G401 (cell line): ENCODE data around the gene ATPAF1. TPM values are rescaled to one million over a fixed set of nuclear protein-coding genes. Genes with fewer than 3 reads are reported as not detected.
A peak's percentile ranks its signal among the peaks of the same experiment; 100 is the strongest.

Experiments used
- DNase-seq: peaks from one replicate; pipeline ENCODE4 v3.0.0-alpha.2; 2015; ENCODE audit warnings: low spot score
- in situ Hi-C: cut with HindIII; loops from 2 replicates; pipeline ENCODE4 v1.10.0; 2016; ENCODE audit warnings: low sequenced_read_pairs, mixed read lengths
- total RNA-seq: library from RNA; depleted of rRNA; stranded (reverse); fragments of >200 nt; shearing (Covaris generic); gene quantifications from 2 replicates; pipeline ENCODE4 v1.2.3, GENCODE V29; 2014

Gene ATPAF1
- total RNA-seq, 1 experiment from 2014 or later: 96.9 TPM

GRCh38 chr1:46619656-46620258, 48.4 kb downstream of the ATPAF1 start:
- DNase-seq: no peak
- in situ Hi-C loops: no loop called here

GRCh38 chr1:46618754-46619415, 49.3 kb downstream of the ATPAF1 start:
- in situ Hi-C loops: no loop called here
- DNase-seq: no peak

- no peak for DNase-seq
- in situ Hi-C loops: no loop called here
Observed at GRCh38 chr1:46617833-46618232, 50.3 kb downstream of the ATPAF1 start.

GRCh38 chr1:46617108-46617800, 50.9 kb downstream of the ATPAF1 start:
- in situ Hi-C loops: no loop called here
- DNase-seq: no peak

GRCh38 chr1:46616277-46617107, 51.7 kb downstream of the ATPAF1 start, which contains the start of gene MOB3C:
Gene MOB3C (minus strand): TSS chr1:46616811. CDS start chr1:46613321, 3,490 bp downstream.
- DNase-seq: peak; percentile 95
- in situ Hi-C loops: no loop called here

GRCh38 chr1:46615735-46616134, 52.4 kb downstream of the ATPAF1 start:
- in situ Hi-C loops: no loop called here

GRCh38 chr1:46615088-46615487, 53.1 kb downstream of the ATPAF1 start:
- no peak for DNase-seq
- in situ Hi-C loops: no loop called here

More at GRCh38 chr1:46615735-46616134, 52.4 kb downstream of the ATPAF1 start:
- DNase-seq: no peak

GRCh38 chr1:46614604-46614984, 53.6 kb downstream of the ATPAF1 start:
- no peak for DNase-seq
- in situ Hi-C loops: no loop called here

GRCh38 chr1:46613661-46614603, 54.2 kb downstream of the ATPAF1 start:
- no peak for DNase-seq
- in situ Hi-C loops: no loop called here

GRCh38 chr1:46612937-46613660, 55.1 kb downstream of the ATPAF1 start:
- in situ Hi-C loops: no loop called here
- DNase-seq: peak; percentile 52

- in situ Hi-C loops: no loop called here
- no peak for DNase-seq
Observed at GRCh38 chr1:46611691-46612221, 56.4 kb downstream of the ATPAF1 start.

- peak; percentile 85 for DNase-seq
- in situ Hi-C loops: no loop called here
Observed at GRCh38 chr1:46607345-46608130, 60.6 kb downstream of the ATPAF1 start.

- in situ Hi-C loops: no loop called here
- DNase-seq: no peak
Observed at GRCh38 chr1:46606255-46606965, 61.8 kb downstream of the ATPAF1 start.

- in situ Hi-C loops: no loop called here
- DNase-seq: no peak
Observed at GRCh38 chr1:46605232-46605631, 62.9 kb downstream of the ATPAF1 start.

- DNase-seq: peak; percentile 98
- in situ Hi-C loops: no loop called here
Observed at GRCh38 chr1:46603858-46604549, 64.2 kb downstream of the ATPAF1 start, which contains the start of gene MKNK1. Gene MKNK1 (minus strand): TSS chr1:46604268. CDS start chr1:46583327, 20,941 bp downstream.

- in situ Hi-C loops: no loop called here
- no peak for DNase-seq
Observed at GRCh38 chr1:46603481-46603857, 64.7 kb downstream of the ATPAF1 start.
